Transverse colon (tissue), 4 donors: Measurements from ENCODE around the gene POLR1F. TPM values are rescaled to one million over a fixed set of nuclear protein-coding genes. Genes with fewer than 3 reads are reported as not detected.

Source experiments
- DNase-seq: peaks from one replicate; pipeline ENCODE4 v3.0.0-alpha.2; 2019
- H3K27ac ChIP-seq, 4 donors: fragments of 200-600 bp; sonication (generic); 2 replicates each; pipeline ENCODE4 v1.5.1; 2016 to 2018; ENCODE audit warnings: inconsistent platforms in 4 of 4
- H3K27me3 ChIP-seq: fragments of 200-600 bp; sonication (generic); 2 replicates; pipeline ENCODE4 v1.5.1; 2017; ENCODE audit warnings: inconsistent platforms
- H3K36me3 ChIP-seq, 4 donors: fragments of 200-600 bp; sonication (generic); 2 replicates each; pipeline ENCODE4 v1.5.1; 2017 to 2019; ENCODE audit warnings: inconsistent platforms in 4 of 4
- H3K4me1 ChIP-seq, 4 donors: fragments of 200-600 bp; sonication (generic); 2 replicates each; pipeline ENCODE4 v1.5.1; 2017 to 2020; ENCODE audit warnings: inconsistent platforms in 4 of 4
- H3K4me3 ChIP-seq, 4 donors: fragments of 200-600 bp; sonication (generic); 1 replicate in 1 of 4; 2 replicates in 3 of 4; pipeline versions ENCODE4 v1.5.1 to v1.6.1; 2017 to 2019; ENCODE audit warnings: inconsistent platforms in 4 of 4
- H3K9me3 ChIP-seq, 2 donors: fragments of 200-600 bp; sonication (generic); 2 replicates each; pipeline ENCODE4 v1.5.1; 2017 to 2019; ENCODE audit warnings: inconsistent platforms in 2 of 2
- EP300 ChIP-seq: sonication (generic); formaldehyde crosslinking; IDR thresholded peaks from one replicate; pipeline ENCODE4 v1.6.1; 2017; ENCODE audit warnings: antibody characterized with exemption, low read depth
- POLR2A ChIP-seq: fragments of 450-650 bp; IDR thresholded peaks from one replicate; pipeline ENCODE4 v1.6.1; 2016; ENCODE audit warnings: antibody characterized with exemption, mild to moderate bottlenecking, moderate library complexity
- POLR2AphosphoS5 ChIP-seq, 3 donors: sonication (generic); formaldehyde crosslinking; IDR thresholded peaks; one replicate each; pipeline ENCODE4 v1.6.1; 2016; ENCODE audit warnings: antibody characterized with exemption in 3 of 3
- WGBS, 2 donors: methylation state at CpG; one replicate each; pipeline ENCODE4 v1.1.5; 2018; ENCODE audit warnings: low coverage in 1 of 2; 5-methylcytosine and 5-hydroxymethylcytosine counted together
- in situ Hi-C, 4 donors: fragments of 200-750 bp; cut with MboI; loops; one replicate each; pipeline versions ENCODE4 v1.15.0 to v1.15.1; 2017; ENCODE audit warnings: low sequenced_read_pairs in 3 of 4, low pct_ligation_motif_present in 1 of 4, low pct_unique_long_range_greater_than_20kb in 1 of 4
- intact Hi-C: fragments of 100-400 bp; cut with DNase I; formaldehyde crosslinking; loops from one replicate; pipeline ENCODE4 v1.15.1; 2023; ENCODE audit warnings: low total_unique reads
- total RNA-seq, 4 donors: library from RNA; depleted of rRNA; stranded (reverse); fragments of >200 nt; gene quantifications; one replicate each; pipeline ENCODE4 v1.1.0, GENCODE V29; 2016
- TF ChIP-seq, protein P1 (sequence below), 5 experiments: fragments of 200-600 bp in 3 of 5; fragments of 450-650 bp in 2 of 5; sonication (generic) in 3 of 5; IDR thresholded peaks; 1 replicate in 2 of 5; 2 replicates in 3 of 5; pipeline ENCODE4 v1.5.1; 2016 to 2017; ENCODE audit warnings: antibody characterized with exemption in 5 of 5, inconsistent platforms in 3 of 5, mild to moderate bottlenecking in 2 of 5, moderate library complexity in 1 of 5

Gene POLR1F
- total RNA-seq, 4 donors from 2014 or later: 0.20 to 7.5 (median 3.7) TPM

DNA sequence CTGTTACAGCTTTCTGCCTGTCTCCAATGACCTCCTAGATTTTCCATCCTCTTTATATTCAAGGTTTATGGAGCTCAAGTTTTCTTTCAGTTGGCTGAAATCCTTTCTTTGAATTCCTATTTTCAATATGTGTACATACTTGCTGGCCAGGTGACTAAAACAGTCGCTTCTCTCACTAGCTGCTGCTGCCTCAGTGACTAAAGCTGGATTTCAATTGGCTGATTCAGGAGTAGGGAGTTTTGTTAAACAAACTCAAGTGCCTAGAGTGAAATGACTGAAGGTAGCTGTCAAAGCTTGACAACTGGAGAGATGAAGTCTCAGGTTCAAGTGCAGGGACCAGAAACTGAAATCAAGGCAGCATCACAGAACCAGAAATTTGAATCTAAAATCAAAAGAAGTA lies 6.7 kb upstream of the POLR1F start:
- in situ Hi-C loops: loop anchor here in 1 of 4 donors (25.0 kb wide), 1 partner anchor 597 kb away; no protein-coding TSS in a partner anchor
- 25 to 40% methylated on average over 1 of the region's 1 CpG for WGBS, 2 donors
- intact Hi-C loops: loop anchor here (10.0 kb wide), 1 partner anchor 879 kb away; no protein-coding TSS in a partner anchor

DNA sequence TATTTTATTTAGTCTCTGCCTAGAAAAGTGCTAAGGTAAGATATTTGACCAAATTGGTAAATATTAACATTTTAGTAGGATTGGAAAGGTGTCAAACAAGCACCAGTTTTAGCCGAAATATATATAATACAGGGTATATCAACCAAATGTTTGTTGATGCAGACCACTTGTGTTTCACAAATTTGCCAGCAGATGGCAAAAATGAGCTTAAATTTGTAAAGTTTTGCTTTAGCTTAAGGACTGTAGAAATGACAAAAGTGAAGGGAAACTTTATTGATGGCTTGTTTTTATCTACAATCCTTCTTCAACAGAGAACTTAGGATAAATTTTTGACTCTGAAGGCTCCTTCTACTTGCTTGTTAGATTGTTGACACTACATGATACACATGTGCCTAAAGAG lies 4.8 kb upstream of the POLR1F start:
- in situ Hi-C loops (loop anchor here in 1 of 4 donors (25.0 kb wide), 1 partner anchor 599 kb away; no protein-coding TSS in a partner anchor), intact Hi-C loops (loop anchor here (10.0 kb wide), 1 partner anchor 881 kb away; no protein-coding TSS in a partner anchor)
- TF ChIP-seq, protein P1, sequence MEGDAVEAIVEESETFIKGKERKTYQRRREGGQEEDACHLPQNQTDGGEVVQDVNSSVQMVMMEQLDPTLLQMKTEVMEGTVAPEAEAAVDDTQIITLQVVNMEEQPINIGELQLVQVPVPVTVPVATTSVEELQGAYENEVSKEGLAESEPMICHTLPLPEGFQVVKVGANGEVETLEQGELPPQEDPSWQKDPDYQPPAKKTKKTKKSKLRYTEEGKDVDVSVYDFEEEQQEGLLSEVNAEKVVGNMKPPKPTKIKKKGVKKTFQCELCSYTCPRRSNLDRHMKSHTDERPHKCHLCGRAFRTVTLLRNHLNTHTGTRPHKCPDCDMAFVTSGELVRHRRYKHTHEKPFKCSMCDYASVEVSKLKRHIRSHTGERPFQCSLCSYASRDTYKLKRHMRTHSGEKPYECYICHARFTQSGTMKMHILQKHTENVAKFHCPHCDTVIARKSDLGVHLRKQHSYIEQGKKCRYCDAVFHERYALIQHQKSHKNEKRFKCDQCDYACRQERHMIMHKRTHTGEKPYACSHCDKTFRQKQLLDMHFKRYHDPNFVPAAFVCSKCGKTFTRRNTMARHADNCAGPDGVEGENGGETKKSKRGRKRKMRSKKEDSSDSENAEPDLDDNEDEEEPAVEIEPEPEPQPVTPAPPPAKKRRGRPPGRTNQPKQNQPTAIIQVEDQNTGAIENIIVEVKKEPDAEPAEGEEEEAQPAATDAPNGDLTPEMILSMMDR (IDR thresholded peaks at IDR 0.05): peak; percentile 35 to 56 (median 41)
- TF ChIP-seq POLR2A: no peak
- no peak overlapping the region for H3K4me3 ChIP-seq
- no peaks in the 10 kb centered on the region for H3K4me1 ChIP-seq
- peak; percentile 12 for DNase-seq
- H3K27me3 ChIP-seq: no peaks in the 10 kb centered on the region
- no peaks in the 10 kb centered on the region for H3K9me3 ChIP-seq
- WGBS, 2 donors: 30 to 67% methylated on average over 1 of the region's 1 CpG
- H3K27ac ChIP-seq: no peak overlapping the region
- H3K36me3 ChIP-seq: no peaks in the 10 kb centered on the region

More for the DNA sequence above, 6.7 kb upstream of the POLR1F start:
- H3K4me1 ChIP-seq: no peaks in the 10 kb centered on the region
- H3K4me3 ChIP-seq: no peak overlapping the region
- no peak for DNase-seq
- H3K27ac ChIP-seq: no peak overlapping the region
- H3K9me3 ChIP-seq: no peaks in the 10 kb centered on the region
- H3K27me3 ChIP-seq: no peaks in the 10 kb centered on the region
- TF ChIP-seq EP300 (no peak), POLR2A (no peak), POLR2AphosphoS5 (IDR thresholded peaks at IDR 0.05) (no peak)
- TF ChIP-seq, protein P1 (IDR thresholded peaks at IDR 0.05): no peak
- H3K36me3 ChIP-seq: no peaks in the 10 kb centered on the region

DNA sequence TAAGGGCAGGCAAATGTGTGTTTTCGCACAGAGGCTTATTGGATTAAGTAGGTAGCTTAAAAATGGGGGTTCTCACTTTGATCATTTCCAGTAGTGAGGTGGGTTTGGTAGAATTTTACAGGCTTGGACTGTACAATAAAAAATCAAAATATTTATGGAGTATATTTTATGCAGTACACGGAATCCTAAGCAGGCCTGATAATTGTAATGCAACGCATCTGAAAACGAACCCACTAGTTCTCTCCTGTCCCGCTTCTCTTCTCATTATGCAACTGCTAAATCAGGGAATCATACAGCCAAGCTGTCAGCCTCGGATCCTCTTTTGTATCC lies 377 bp upstream of the POLR1F start:
- no peaks in the 10 kb centered on the region for H3K27me3 ChIP-seq
- H3K36me3 ChIP-seq: no peaks in the 10 kb centered on the region
- DNase-seq: no peak
- 59% methylated on average over 6 of the region's 6 CpGs; no CpG with 5 or more reads in 1 of the 2 donors for WGBS, 2 donors
- H3K4me3 ChIP-seq: peak overlapping the region in 3 of 4 donors; percentile 73 to 90 (median 86)
- peak overlapping the region; percentile 77 to 83 (median 82) for H3K27ac ChIP-seq
- in situ Hi-C loops (loop anchor here in 1 of 4 donors (25.0 kb wide), 1 partner anchor 603 kb away; no protein-coding TSS in a partner anchor), intact Hi-C loops (no loop called here)
- peaks cover 5 to 20% (median 14%) of the 10 kb centered on the region in 4 donors for H3K4me1 ChIP-seq
- TF ChIP-seq POLR2AphosphoS5 (IDR thresholded peaks at IDR 0.05): no peak
- no peak for TF ChIP-seq EP300
- no peak for TF ChIP-seq POLR2A
- TF ChIP-seq, protein P1 (IDR thresholded peaks at IDR 0.05): no peak
- H3K9me3 ChIP-seq: no peaks in the 10 kb centered on the region

DNA sequence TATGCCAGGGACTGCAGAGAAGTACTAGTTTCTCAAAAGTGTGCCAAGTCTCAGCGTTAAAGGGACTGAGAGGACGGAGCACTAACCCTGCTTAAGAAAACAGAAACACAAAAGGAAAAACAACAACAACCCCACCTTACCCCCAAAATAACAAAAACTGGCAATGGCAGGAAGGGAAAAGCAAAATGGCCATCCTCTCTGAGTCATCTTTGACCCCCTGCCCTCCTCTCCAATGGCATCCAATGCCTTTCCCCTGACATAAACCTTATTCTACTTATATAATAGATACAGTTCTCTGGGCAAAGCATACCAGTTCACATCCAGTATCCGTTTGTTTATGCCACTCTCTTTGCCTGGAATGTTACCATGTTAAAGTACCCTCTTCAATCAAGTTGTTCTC lies 1.6 kb downstream of the POLR1F start:
- Histone ChIP-seq H3K27ac (no peak overlapping the region), H3K9me3 (no peaks in the 10 kb centered on the region), H3K4me1 (peaks cover 5 to 20% (median 14%) of the 10 kb centered on the region in 4 donors), H3K36me3 (no peaks in the 10 kb centered on the region), H3K4me3 (peak overlapping the region in 1 of 4 donors; percentile 90), H3K27me3 (no peaks in the 10 kb centered on the region)
- WGBS, 2 donors: 70 to 74% methylated on average over 3 of the region's 3 CpGs
- TF ChIP-seq, protein P1 (IDR thresholded peaks at IDR 0.05): no peak
- TF ChIP-seq EP300 (no peak), POLR2A (no peak), POLR2AphosphoS5 (IDR thresholded peaks at IDR 0.05) (no peak)
- intact Hi-C loops (no loop called here), in situ Hi-C loops (loop anchor here in 1 of 4 donors (25.0 kb wide), 1 partner anchor 605 kb away; no protein-coding TSS in a partner anchor)
- DNase-seq: no peak
